ENCODE measurements around the gene RPRML.

GRCh38 chr17:46931596-46931995, 47.5 kb downstream of the RPRML start:
- TF ChIP-seq POLR2A (IDR thresholded peaks at IDR 0.05): no peak
- no peak for TF ChIP-seq CTCF (IDR thresholded peaks at IDR 0.05 in 4 of 5, conservative IDR thresholded peaks at IDR 0.05 in 1 of 5)
